Thyroid gland (tissue), 4 donors: ENCODE measurements around the gene SNX10. TPM values are rescaled to one million over a fixed set of nuclear protein-coding genes. Genes with fewer than 3 reads are reported as not detected.

Experiments
- DNase-seq, 2 donors: peaks; one replicate each; pipeline ENCODE4 v3.0.0-alpha.2; 2019
- H3K27ac ChIP-seq, 3 donors: fragments of 200-600 bp; sonication (generic); 1 replicate in 2 of 3; 2 replicates in 1 of 3; pipeline ENCODE4 v1.5.1; 2016 to 2019; ENCODE audit warnings: mild to moderate bottlenecking in 1 of 3, moderate library complexity in 1 of 3
- H3K27me3 ChIP-seq: fragments of 200-600 bp; sonication (generic); one replicate; pipeline ENCODE4 v1.5.1; 2019
- H3K36me3 ChIP-seq, 2 donors: fragments of 200-600 bp; sonication (generic); one replicate each; pipeline ENCODE4 v1.5.1; 2016 to 2019
- H3K4me1 ChIP-seq, 2 donors: fragments of 200-600 bp; sonication (generic); one replicate each; pipeline ENCODE4 v1.5.1; 2017 to 2019
- H3K4me3 ChIP-seq, 3 donors: fragments of 200-600 bp; sonication (generic); replicated peaks in 1 of 3; 1 replicate in 2 of 3; 2 replicates in 1 of 3; pipeline ENCODE4 v1.5.1; 2016; ENCODE audit warnings: mild to moderate bottlenecking in 1 of 3
- H3K9me3 ChIP-seq: fragments of 200-600 bp; sonication (generic); one replicate; pipeline ENCODE4 v1.5.1; 2017
- POLR2A ChIP-seq, 2 donors: fragments of 450-650 bp; IDR thresholded peaks; one replicate each; pipeline ENCODE4 v1.6.1; 2017; ENCODE audit warnings: antibody characterized with exemption in 2 of 2, mild to moderate bottlenecking in 2 of 2, moderate library complexity in 1 of 2
- WGBS, 2 donors: methylation state at CpG; one replicate each; pipeline ENCODE4 v1.1.5; 2017; 5-methylcytosine and 5-hydroxymethylcytosine counted together
- intact Hi-C: fragments of 100-400 bp; cut with DNase I; formaldehyde crosslinking; loops from one replicate; pipeline ENCODE4 v1.15.1; 2023
- total RNA-seq, 4 donors: library from RNA; depleted of rRNA; stranded (reverse); fragments of >200 nt; gene quantifications; one replicate each; pipeline ENCODE4 v1.2.3, GENCODE V29; 2016
- TF ChIP-seq, protein P1 (sequence below), 6 experiments: fragments of 200-600 bp in 3 of 6; fragments of 450-650 bp in 3 of 6; sonication (generic) in 3 of 6; IDR thresholded peaks; one replicate each; pipeline ENCODE4 v1.5.1; 2016 to 2019; ENCODE audit warnings: antibody characterized with exemption in 6 of 6, mild to moderate bottlenecking in 2 of 6, inconsistent platforms in 1 of 6, moderate library complexity in 1 of 6

Gene SNX10
- total RNA-seq, 4 donors from 2014 or later, result 1.8 to 5.0 (median 2.7) TPM

- DNase-seq, result no peak
- TF ChIP-seq, protein P1, sequence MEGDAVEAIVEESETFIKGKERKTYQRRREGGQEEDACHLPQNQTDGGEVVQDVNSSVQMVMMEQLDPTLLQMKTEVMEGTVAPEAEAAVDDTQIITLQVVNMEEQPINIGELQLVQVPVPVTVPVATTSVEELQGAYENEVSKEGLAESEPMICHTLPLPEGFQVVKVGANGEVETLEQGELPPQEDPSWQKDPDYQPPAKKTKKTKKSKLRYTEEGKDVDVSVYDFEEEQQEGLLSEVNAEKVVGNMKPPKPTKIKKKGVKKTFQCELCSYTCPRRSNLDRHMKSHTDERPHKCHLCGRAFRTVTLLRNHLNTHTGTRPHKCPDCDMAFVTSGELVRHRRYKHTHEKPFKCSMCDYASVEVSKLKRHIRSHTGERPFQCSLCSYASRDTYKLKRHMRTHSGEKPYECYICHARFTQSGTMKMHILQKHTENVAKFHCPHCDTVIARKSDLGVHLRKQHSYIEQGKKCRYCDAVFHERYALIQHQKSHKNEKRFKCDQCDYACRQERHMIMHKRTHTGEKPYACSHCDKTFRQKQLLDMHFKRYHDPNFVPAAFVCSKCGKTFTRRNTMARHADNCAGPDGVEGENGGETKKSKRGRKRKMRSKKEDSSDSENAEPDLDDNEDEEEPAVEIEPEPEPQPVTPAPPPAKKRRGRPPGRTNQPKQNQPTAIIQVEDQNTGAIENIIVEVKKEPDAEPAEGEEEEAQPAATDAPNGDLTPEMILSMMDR (IDR thresholded peaks at IDR 0.05), result no peak
- Histone ChIP-seq H3K4me3 (no peak overlapping the region), H3K27me3 (no peaks in the 10 kb centered on the region), H3K36me3 (no peaks in the 10 kb centered on the region), H3K27ac (no peak overlapping the region), H3K4me1 (peaks cover 0 to 4% of the 10 kb centered on the region in 2 donors), H3K9me3 (no peaks in the 10 kb centered on the region)
- WGBS, 2 donors, result 93% methylated on average over 2 of the region's 2 CpGs
- intact Hi-C loops, result no loop called here
Observed at GRCh38 chr7:26343837-26344236, 52.2 kb downstream of the SNX10 start.

- WGBS, 2 donors, result 87 to 95% methylated on average over 9 of the region's 9 CpGs
- H3K9me3 ChIP-seq, result no peaks in the 10 kb centered on the region
- no peaks in the 10 kb centered on the region for H3K27me3 ChIP-seq
- peaks cover 0 to 4% of the 10 kb centered on the region in 2 donors for H3K4me1 ChIP-seq
- no peak for DNase-seq
- intact Hi-C loops, result no loop called here
- no peak overlapping the region for H3K4me3 ChIP-seq
- TF ChIP-seq, protein P1 (IDR thresholded peaks at IDR 0.05), result no peak
- TF ChIP-seq POLR2A (IDR thresholded peaks at IDR 0.05), result no peak
- no peaks in the 10 kb centered on the region for H3K36me3 ChIP-seq
- H3K27ac ChIP-seq, result no peak overlapping the region
Observed at GRCh38 chr7:26345202-26345601, 53.5 kb downstream of the SNX10 start.

DNA sequence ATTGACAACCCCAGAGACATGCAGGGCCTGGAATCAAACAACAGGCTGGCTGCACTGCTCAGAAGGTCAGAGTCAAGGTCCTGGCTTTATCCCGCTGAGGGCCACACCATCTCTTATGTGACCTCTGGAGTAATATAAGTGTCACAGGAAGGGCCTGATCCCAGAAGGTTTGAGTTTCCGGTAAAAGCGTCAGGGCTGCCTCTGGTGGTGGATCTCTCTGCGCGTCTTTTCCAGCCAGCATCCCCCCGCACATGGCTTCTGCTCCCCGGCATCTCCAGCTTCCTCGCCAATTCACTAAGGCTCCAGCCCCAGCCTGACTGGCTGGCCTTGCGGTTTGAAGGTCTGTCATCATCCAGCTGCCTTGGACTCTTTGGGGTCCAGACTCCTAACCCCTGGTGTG is 54.2 kb downstream of the SNX10 start:
- WGBS, 2 donors, result 87 to 99% methylated on average over 9 of the region's 9 CpGs

DNA sequence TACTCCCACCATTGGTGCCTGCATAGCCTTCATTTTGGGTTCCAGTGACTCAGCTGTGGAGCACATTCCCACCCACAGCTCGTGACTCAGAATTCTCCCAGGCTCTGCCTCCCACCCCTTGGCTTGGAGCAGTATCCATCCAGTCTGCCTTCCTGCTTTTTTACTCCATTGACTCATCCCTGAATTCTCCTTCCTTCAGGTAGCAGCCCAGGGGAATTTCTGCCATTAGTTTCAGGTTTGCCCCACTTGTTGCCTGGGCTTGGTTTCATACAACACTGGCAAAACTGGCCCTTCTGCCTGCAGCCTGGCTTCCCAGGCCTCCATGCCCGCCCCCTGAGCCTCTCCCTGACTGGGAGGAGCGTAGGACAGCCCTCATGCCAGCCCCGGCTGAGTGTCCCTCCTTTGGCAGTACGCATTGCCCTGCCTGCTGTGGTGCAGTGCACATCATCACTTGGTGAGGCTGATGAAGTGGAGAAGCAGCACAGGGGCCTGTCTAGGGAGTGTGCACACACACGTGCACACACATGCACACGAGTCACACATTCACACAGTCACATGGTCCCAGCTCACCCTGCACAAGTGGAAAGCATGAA is 55.0 kb downstream of the SNX10 start:
- Histone ChIP-seq H3K27me3 (no peaks in the 10 kb centered on the region), H3K27ac (no peak overlapping the region), H3K4me1 (peaks cover 0 to 4% of the 10 kb centered on the region in 2 donors), H3K36me3 (no peaks in the 10 kb centered on the region), H3K4me3 (no peak overlapping the region), H3K9me3 (no peaks in the 10 kb centered on the region)
- DNase-seq, result peak in 1 of 2 donors; percentile 15
- TF ChIP-seq, protein P1 (IDR thresholded peaks at IDR 0.05), result no peak
- no peak for TF ChIP-seq POLR2A (IDR thresholded peaks at IDR 0.05)
- WGBS, 2 donors, result 80 to 82% methylated on average over 7 of the region's 7 CpGs
- intact Hi-C loops, result no loop called here

More for the DNA sequence above, 54.2 kb downstream of the SNX10 start:
- TF ChIP-seq POLR2A (IDR thresholded peaks at IDR 0.05), result no peak
- TF ChIP-seq, protein P1 (IDR thresholded peaks at IDR 0.05), result no peak
- DNase-seq, result no peak
- peaks cover 0 to 4% of the 10 kb centered on the region in 2 donors for H3K4me1 ChIP-seq
- H3K36me3 ChIP-seq, result no peaks in the 10 kb centered on the region
- intact Hi-C loops, result no loop called here
- H3K27ac ChIP-seq, result no peak overlapping the region
- H3K4me3 ChIP-seq, result no peak overlapping the region
- no peaks in the 10 kb centered on the region for H3K9me3 ChIP-seq
- H3K27me3 ChIP-seq, result no peaks in the 10 kb centered on the region

DNA sequence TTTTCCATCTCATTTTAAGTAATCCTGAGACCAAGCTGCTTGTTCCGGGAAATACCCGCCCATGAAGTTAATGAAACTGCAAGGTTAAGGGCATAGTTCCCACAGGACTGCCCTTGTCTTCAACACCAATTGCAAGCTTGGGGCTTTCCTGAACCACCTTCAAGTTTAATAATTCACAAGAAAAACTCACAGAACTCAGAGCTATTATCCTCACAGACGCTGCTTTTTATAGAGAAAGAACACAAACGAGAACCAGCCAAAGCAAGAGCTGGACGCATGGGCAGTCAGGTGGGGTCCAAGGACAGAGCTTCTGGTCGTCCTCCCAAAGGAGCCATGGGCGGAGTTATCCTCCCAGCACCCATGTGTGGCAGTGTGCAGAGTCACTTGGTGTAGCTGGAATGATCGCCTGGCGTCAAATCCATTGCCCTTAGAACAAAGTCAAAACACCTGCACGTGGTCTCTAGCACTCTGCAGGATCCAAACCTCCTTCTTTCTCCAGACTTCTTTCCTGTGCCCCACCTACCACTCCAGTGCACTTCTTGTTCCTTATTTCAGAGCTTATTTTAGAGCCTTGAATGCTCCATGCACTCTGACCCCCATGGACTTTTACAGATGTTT is 56.7 kb downstream of the SNX10 start:
- DNase-seq, result peak; percentile 9 to 35
- Histone ChIP-seq H3K9me3 (no peaks in the 10 kb centered on the region), H3K4me3 (no peak overlapping the region), H3K36me3 (no peaks in the 10 kb centered on the region), H3K27ac (no peak overlapping the region), H3K4me1 (peaks cover 0 to 4% of the 10 kb centered on the region in 2 donors), H3K27me3 (no peaks in the 10 kb centered on the region)
- no peak for TF ChIP-seq POLR2A (IDR thresholded peaks at IDR 0.05)
- TF ChIP-seq, protein P1 (IDR thresholded peaks at IDR 0.05), result no peak
- intact Hi-C loops, result no loop called here
- 77 to 84% methylated on average over 10 of the region's 10 CpGs for WGBS, 2 donors
